HepG2 (cell line): Measurements from ENCODE around the gene TSC22D4. TPM values are rescaled to one million over a fixed set of nuclear protein-coding genes. Genes with fewer than 3 reads are reported as not detected.
A peak's percentile ranks its signal among the peaks of the same experiment; 100 is the strongest.

Experiments used
- BCL6 ChIP-seq: IDR thresholded peaks from 2 replicates; pipeline ENCODE4 v1.6.1; 2016; ENCODE audit warnings: missing genetic modification reagents, missing compliant biosample characterization
- CAMTA2 ChIP-seq: sonication (generic); formaldehyde crosslinking; IDR thresholded peaks from 2 replicates; pipeline ENCODE4 v1.4.0; 2020; ENCODE audit warnings: mild to moderate bottlenecking, missing genetic modification reagents, borderline replicate concordance
- EED ChIP-seq: sonication (generic); formaldehyde crosslinking; IDR thresholded peaks from 2 replicates; pipeline ENCODE4 v1.5.0; 2020; ENCODE audit warnings: mild to moderate bottlenecking, missing genetic modification reagents
- FOXO1 ChIP-seq: sonication (generic); formaldehyde crosslinking; IDR thresholded peaks from 2 replicates; pipeline ENCODE4 v1.4.0; 2020; ENCODE audit warnings: missing genetic modification reagents
- KDM6A ChIP-seq: IDR thresholded peaks from 2 replicates; pipeline ENCODE4 v1.6.1; 2016; ENCODE audit warnings: low read depth
- KLF6 ChIP-seq: IDR thresholded peaks from 2 replicates; pipeline ENCODE4 v1.8.0; 2016; ENCODE audit warnings: missing biosample characterization, missing genetic modification reagents
- PCBP2 ChIP-seq: fragments of 200-400 bp; formaldehyde crosslinking; optimal IDR thresholded peaks from 2 replicates; pipeline ENCODE3; 2018; ENCODE audit warnings: low read length, low read depth; ENCODE audit not compliant: poor library complexity, severe bottlenecking
- PHF5A ChIP-seq: IDR thresholded peaks from one replicate; pipeline ENCODE4 v1.6.1; 2018; ENCODE audit warnings: low read depth, missing genetic modification reagents; ENCODE audit not compliant: unreplicated experiment
- ZNF547 ChIP-seq: sonication (generic); formaldehyde crosslinking; IDR thresholded peaks from 2 replicates; pipeline ENCODE4 v1.5.1; 2020; ENCODE audit warnings: mild to moderate bottlenecking, missing genetic modification reagents
- ZNF549 ChIP-seq: sonication (generic); formaldehyde crosslinking; IDR thresholded peaks from 2 replicates; pipeline ENCODE4 v1.5.0; 2020; ENCODE audit warnings: missing genetic modification reagents
- ZNF569 ChIP-seq: sonication (generic); formaldehyde crosslinking; IDR thresholded peaks from 2 replicates; pipeline ENCODE4 v1.5.0; 2020; ENCODE audit warnings: mild to moderate bottlenecking, missing genetic modification reagents, moderate library complexity, borderline replicate concordance
- ZNF891 ChIP-seq: sonication (generic); formaldehyde crosslinking; IDR thresholded peaks from 2 replicates; pipeline ENCODE4 v1.5.0; 2020; ENCODE audit warnings: mild to moderate bottlenecking, missing genetic modification reagents
- polyA plus RNA-seq, 8 experiments: library from polyadenylated mRNA; depleted of rRNA in 3 of 8; stranded (reverse) in 7 of 8; unstranded in 1 of 8; fragments of >200 nt; fragmentation: Illumina TruSeq in 4 of 8; extraction: Trizol in 4 of 8; gene quantifications; 2 replicates each; pipeline versions ENCODE4 v1.2.1 to v1.2.3, GENCODE V29; 2011 to 2016; ENCODE audit warnings: low read depth in 4 of 8, missing spikeins in 1 of 8, mixed read lengths in 1 of 8; ENCODE audit not compliant: insufficient read depth in 1 of 8
- total RNA-seq, 5 experiments: library from RNA; depleted of rRNA; stranded (reverse); fragments of >200 nt; fragmentation: Illumina TruSeq; extraction: Trizol; gene quantifications; 2 replicates each; pipeline ENCODE4 v1.2.3, GENCODE V29; 2016; ENCODE audit warnings: low read depth in 1 of 5
- TF ChIP-seq, protein P1 (sequence below): sonication (generic); formaldehyde crosslinking; IDR thresholded peaks from 2 replicates; pipeline ENCODE4 v1.5.0; 2020; ENCODE audit warnings: mild to moderate bottlenecking, missing genetic modification reagents
- TF ChIP-seq, protein P2 (sequence below): sonication (generic); formaldehyde crosslinking; IDR thresholded peaks from 2 replicates; pipeline ENCODE4 v1.8.1; 2023; ENCODE audit warnings: mild to moderate bottlenecking, missing genetic modification reagents
- TF ChIP-seq, protein P3 (sequence below): sonication (generic); formaldehyde crosslinking; IDR thresholded peaks from 2 replicates; pipeline ENCODE4 v1.5.0; 2020; ENCODE audit warnings: mild to moderate bottlenecking, missing genetic modification reagents, borderline replicate concordance
- TF ChIP-seq, protein P4 (sequence below): sonication (generic); formaldehyde crosslinking; IDR thresholded peaks from 2 replicates; pipeline ENCODE4 v1.4.0; 2020; ENCODE audit warnings: mild to moderate bottlenecking, missing genetic modification reagents
- TF ChIP-seq, protein P5 (sequence below): IDR thresholded peaks from 2 replicates; pipeline ENCODE4 v1.6.1; 2016; ENCODE audit warnings: low read depth, borderline replicate concordance

TSC22D4 gene
- total and polyA plus RNA-seq, 2 of the 13 experiments (the other 11 are each of a cell fraction or from before 2014, with no cell fraction given), result 7.7 to 8.7 TPM

DNA sequence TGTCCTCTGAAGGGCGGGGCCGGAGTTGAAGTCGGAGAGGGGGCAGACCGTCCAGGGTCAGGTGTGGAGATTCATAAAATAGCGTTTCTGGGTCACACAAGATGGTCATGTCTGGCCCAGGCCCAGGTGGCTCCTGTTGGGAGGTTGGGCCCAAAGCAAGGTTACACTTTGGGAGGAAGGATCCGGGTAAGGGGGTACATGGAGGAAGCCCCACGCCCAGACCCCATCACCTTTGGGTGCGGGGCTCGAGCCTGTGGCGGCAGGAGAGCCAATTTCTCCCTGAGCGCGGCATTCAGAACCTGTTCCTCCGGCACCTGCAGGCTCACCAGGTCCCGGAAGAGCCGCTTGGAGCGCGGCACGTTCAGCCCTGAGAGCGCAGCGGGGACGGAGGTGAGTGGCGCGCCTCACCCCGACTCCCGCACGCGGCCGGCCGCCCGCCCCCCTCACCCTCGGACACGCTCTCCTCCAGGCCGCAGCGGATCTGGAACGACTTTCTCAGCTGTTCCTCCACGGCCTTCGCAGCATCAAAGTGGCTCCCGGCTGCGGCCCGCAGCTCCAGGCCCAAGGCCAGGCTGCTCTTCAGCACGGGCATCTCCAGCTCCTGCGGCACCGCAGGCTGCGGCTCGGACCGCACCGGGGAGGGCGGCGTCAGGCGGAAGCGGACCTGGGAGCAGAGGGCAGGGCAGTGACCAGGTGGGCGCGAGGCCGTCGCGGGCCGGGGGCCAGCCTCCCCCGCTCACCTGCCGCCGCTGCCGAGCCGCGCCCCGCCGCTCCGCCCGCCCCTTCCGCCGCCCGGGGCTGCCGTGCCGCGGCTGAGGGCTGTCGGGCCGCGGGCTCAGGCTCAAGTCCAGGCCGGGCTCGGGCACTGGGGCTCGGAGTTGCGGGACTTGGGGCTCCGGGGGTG is 43.4 kb downstream of the TSC22D4 start (continued):
- TF ChIP-seq, protein P1, sequence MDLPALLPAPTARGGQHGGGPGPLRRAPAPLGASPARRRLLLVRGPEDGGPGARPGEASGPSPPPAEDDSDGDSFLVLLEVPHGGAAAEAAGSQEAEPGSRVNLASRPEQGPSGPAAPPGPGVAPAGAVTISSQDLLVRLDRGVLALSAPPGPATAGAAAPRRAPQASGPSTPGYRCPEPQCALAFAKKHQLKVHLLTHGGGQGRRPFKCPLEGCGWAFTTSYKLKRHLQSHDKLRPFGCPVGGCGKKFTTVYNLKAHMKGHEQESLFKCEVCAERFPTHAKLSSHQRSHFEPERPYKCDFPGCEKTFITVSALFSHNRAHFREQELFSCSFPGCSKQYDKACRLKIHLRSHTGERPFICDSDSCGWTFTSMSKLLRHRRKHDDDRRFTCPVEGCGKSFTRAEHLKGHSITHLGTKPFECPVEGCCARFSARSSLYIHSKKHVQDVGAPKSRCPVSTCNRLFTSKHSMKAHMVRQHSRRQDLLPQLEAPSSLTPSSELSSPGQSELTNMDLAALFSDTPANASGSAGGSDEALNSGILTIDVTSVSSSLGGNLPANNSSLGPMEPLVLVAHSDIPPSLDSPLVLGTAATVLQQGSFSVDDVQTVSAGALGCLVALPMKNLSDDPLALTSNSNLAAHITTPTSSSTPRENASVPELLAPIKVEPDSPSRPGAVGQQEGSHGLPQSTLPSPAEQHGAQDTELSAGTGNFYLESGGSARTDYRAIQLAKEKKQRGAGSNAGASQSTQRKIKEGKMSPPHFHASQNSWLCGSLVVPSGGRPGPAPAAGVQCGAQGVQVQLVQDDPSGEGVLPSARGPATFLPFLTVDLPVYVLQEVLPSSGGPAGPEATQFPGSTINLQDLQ (CRISPR knock-in tag), result no peak; the same call in 1 of the 2 replicates
- TF ChIP-seq, protein P2, sequence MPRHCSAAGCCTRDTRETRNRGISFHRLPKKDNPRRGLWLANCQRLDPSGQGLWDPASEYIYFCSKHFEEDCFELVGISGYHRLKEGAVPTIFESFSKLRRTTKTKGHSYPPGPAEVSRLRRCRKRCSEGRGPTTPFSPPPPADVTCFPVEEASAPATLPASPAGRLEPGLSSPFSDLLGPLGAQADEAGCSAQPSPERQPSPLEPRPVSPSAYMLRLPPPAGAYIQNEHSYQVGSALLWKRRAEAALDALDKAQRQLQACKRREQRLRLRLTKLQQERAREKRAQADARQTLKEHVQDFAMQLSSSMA (CRISPR knock-in tag), result no peak; the same call in 1 of the 2 replicates
- TF ChIP-seq ZNF549 (CRISPR knock-in tag), result no peak
- TF ChIP-seq ZNF547, result 0 out of 2 replicates have a peak, but pooled peaks have one; percentile 46
- TF ChIP-seq KDM6A (CRISPR knock-in tag), result no peak
- no peak for TF ChIP-seq FOXO1 (CRISPR knock-in tag)
- TF ChIP-seq, protein P3, sequence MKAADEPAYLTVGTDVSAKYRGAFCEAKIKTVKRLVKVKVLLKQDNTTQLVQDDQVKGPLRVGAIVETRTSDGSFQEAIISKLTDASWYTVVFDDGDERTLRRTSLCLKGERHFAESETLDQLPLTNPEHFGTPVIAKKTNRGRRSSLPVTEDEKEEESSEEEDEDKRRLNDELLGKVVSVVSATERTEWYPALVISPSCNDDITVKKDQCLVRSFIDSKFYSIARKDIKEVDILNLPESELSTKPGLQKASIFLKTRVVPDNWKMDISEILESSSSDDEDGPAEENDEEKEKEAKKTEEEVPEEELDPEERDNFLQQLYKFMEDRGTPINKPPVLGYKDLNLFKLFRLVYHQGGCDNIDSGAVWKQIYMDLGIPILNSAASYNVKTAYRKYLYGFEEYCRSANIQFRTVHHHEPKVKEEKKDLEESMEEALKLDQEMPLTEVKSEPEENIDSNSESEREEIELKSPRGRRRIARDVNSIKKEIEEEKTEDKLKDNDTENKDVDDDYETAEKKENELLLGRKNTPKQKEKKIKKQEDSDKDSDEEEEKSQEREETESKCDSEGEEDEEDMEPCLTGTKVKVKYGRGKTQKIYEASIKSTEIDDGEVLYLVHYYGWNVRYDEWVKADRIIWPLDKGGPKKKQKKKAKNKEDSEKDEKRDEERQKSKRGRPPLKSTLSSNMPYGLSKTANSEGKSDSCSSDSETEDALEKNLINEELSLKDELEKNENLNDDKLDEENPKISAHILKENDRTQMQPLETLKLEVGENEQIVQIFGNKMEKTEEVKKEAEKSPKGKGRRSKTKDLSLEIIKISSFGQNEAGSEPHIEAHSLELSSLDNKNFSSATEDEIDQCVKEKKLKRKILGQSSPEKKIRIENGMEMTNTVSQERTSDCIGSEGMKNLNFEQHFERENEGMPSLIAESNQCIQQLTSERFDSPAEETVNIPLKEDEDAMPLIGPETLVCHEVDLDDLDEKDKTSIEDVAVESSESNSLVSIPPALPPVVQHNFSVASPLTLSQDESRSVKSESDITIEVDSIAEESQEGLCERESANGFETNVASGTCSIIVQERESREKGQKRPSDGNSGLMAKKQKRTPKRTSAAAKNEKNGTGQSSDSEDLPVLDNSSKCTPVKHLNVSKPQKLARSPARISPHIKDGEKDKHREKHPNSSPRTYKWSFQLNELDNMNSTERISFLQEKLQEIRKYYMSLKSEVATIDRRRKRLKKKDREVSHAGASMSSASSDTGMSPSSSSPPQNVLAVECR (CRISPR knock-in tag), result peak; percentile 5
- TF ChIP-seq PCBP2, result no peak
- 0 out of 2 replicates have a peak, but pooled peaks have one; percentile 23 for TF ChIP-seq KLF6
- no peak for TF ChIP-seq CAMTA2 (CRISPR knock-in tag)
- TF ChIP-seq, protein P4, sequence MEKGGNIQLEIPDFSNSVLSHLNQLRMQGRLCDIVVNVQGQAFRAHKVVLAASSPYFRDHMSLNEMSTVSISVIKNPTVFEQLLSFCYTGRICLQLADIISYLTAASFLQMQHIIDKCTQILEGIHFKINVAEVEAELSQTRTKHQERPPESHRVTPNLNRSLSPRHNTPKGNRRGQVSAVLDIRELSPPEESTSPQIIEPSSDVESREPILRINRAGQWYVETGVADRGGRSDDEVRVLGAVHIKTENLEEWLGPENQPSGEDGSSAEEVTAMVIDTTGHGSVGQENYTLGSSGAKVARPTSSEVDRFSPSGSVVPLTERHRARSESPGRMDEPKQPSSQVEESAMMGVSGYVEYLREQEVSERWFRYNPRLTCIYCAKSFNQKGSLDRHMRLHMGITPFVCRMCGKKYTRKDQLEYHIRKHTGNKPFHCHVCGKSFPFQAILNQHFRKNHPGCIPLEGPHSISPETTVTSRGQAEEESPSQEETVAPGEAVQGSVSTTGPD (CRISPR knock-in tag), result no peak
- no peak for TF ChIP-seq EED (CRISPR knock-in tag)
- TF ChIP-seq ZNF891 (CRISPR knock-in tag), result 0 out of 2 replicates have a peak, but pooled peaks have one; percentile 7
- TF ChIP-seq, protein P5, sequence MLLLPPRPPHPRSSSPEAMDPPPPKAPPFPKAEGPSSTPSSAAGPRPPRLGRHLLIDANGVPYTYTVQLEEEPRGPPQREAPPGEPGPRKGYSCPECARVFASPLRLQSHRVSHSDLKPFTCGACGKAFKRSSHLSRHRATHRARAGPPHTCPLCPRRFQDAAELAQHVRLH (CRISPR knock-in tag), result peak; percentile 42; the same call in 1 of the 2 replicates
- no peak for TF ChIP-seq ZNF569
- TF ChIP-seq BCL6 (CRISPR knock-in tag), result no peak
- TF ChIP-seq PHF5A (CRISPR knock-in tag), result no peak
